ENCODE data around the gene PTPRN2. TPM values are rescaled to one million over a fixed set of nuclear protein-coding genes. Genes with fewer than 3 reads are reported as not detected.

Gene PTPRN2
- polyA plus RNA-seq, 1 experiment, result 0.02 TPM

DNA sequence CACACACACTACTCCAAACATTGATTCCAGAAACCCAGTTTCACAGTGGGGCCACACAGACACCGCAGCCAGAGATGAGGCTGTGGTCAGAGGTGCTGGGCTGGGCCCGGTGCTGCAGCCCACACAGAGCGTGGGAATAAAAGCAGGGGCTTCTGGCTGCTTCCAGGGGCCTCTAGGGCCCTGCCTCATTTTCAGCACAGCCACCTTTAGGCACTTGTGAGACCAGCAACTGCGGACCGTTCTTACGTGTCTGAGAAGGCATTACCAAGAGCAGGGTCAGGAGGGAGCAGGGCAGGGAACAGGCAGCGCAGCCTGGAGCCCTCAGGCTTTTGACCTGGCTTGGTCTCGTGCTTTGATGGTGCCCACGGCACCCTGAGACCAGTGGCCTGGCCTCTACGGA, 980.4 kb downstream of the PTPRN2 start:
- DNase-seq (ENCODE audit: low read depth, low spot score), result no peak
- no peak overlapping the region for H3K4me3 ChIP-seq (ENCODE audit: low read depth, low read length)
- no peak for TF ChIP-seq CTCF (IDR thresholded peaks at IDR 0.05; ENCODE audit: low read depth, low read length)
- H3K9me3 ChIP-seq (ENCODE audit: control insufficient read depth, insufficient read depth, low read length), result peaks cover 92% of the 10 kb centered on the region
- no peaks in the 10 kb centered on the region for H3K27me3 ChIP-seq (ENCODE audit: control insufficient read depth, insufficient read depth, low read length)
- CTCF ChIA-PET, result no interaction called here
- POLR2A ChIA-PET, result no interaction called here
- no peak overlapping the region for H3K27ac ChIP-seq (ENCODE audit: low read depth, low read length)

GRCh38 chr7:157606140-157606539, 981.5 kb downstream of the PTPRN2 start:
- DNase-seq (ENCODE audit: low read depth, low spot score), result no peak
- Histone ChIP-seq H3K27me3 (ENCODE audit: control insufficient read depth, insufficient read depth, low read length) (no peaks in the 10 kb centered on the region), H3K9me3 (ENCODE audit: control insufficient read depth, insufficient read depth, low read length) (peaks cover 89% of the 10 kb centered on the region), H3K27ac (ENCODE audit: low read depth, low read length) (no peak overlapping the region), H3K4me3 (ENCODE audit: low read depth, low read length) (no peak overlapping the region)
- ChIA-PET POLR2A (no interaction called here), CTCF (no interaction called here)
- no peak for TF ChIP-seq CTCF (IDR thresholded peaks at IDR 0.05; ENCODE audit: low read depth, low read length)

DNA sequence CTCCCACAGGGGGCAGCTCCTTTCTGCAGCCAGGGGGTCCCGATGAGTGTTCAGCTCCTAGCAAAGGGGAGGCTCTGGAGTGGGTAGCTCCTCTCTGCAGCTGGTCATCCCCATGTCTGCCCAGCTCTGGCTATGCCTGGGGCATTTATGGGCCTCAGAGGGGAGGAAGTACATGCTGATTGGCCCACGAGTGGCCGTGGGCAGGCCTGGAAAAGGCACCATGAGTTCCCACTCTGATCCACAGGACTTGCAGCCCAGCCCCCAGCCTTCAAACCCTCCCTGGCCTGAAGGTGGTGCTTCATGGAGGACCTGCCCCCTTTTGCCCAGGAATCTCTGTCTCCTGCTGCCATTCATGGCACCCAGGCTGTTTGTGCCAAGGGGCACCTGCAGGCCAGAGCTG, 982.0 kb downstream of the PTPRN2 start:
- no peak for DNase-seq (ENCODE audit: low read depth, low spot score)
- Histone ChIP-seq H3K27me3 (ENCODE audit: control insufficient read depth, insufficient read depth, low read length) (no peaks in the 10 kb centered on the region), H3K27ac (ENCODE audit: low read depth, low read length) (no peak overlapping the region), H3K9me3 (ENCODE audit: control insufficient read depth, insufficient read depth, low read length) (peaks cover 84% of the 10 kb centered on the region), H3K4me3 (ENCODE audit: low read depth, low read length) (no peak overlapping the region)
- TF ChIP-seq CTCF (IDR thresholded peaks at IDR 0.05; ENCODE audit: low read depth, low read length), result no peak
- CTCF ChIA-PET, result no interaction called here
- POLR2A ChIA-PET, result no interaction called here

- Histone ChIP-seq H3K9me3 (ENCODE audit: control insufficient read depth, insufficient read depth, low read length) (peaks cover 82% of the 10 kb centered on the region), H3K27ac (ENCODE audit: low read depth, low read length) (no peak overlapping the region), H3K4me3 (ENCODE audit: low read depth, low read length) (no peak overlapping the region), H3K27me3 (ENCODE audit: control insufficient read depth, insufficient read depth, low read length) (no peaks in the 10 kb centered on the region)
- DNase-seq (ENCODE audit: low read depth, low spot score), result no peak
- ChIA-PET POLR2A (no interaction called here), CTCF (no interaction called here)
- TF ChIP-seq CTCF (IDR thresholded peaks at IDR 0.05; ENCODE audit: low read depth, low read length), result no peak
Measured at GRCh38 chr7:157604661-157605381, 982.8 kb downstream of the PTPRN2 start.

DNA sequence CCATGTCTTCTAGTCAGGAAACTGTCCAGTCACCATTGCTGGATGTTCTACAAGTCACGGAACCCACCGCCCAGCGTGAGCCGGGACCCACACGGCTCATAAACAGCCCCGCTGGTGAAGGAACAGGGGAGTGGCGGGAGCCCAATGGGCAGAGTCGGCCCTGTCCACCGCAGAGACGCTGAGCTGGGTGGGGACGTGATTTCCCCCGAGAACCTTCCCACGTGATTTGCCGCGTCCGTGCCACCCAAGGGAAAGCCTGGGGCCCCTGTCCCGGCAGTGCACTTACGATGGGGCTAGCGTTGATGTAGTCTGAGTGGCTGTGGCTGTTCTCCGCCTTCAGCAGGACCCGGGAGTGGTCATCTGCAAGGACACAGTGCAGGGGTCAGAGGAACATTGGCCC, 983.9 kb downstream of the PTPRN2 start:
- H3K9me3 ChIP-seq (ENCODE audit: control insufficient read depth, insufficient read depth, low read length), result peaks cover 80% of the 10 kb centered on the region
- no peak overlapping the region for H3K4me3 ChIP-seq (ENCODE audit: low read depth, low read length)
- H3K27me3 ChIP-seq (ENCODE audit: control insufficient read depth, insufficient read depth, low read length), result no peaks in the 10 kb centered on the region
- DNase-seq (ENCODE audit: low read depth, low spot score), result no peak
- TF ChIP-seq CTCF (IDR thresholded peaks at IDR 0.05; ENCODE audit: low read depth, low read length), result no peak
- no peak overlapping the region for H3K27ac ChIP-seq (ENCODE audit: low read depth, low read length)
- ChIA-PET CTCF (no interaction called here), POLR2A (no interaction called here)
